H9 (cell line): Measurements from ENCODE around the gene KLRC2. TPM values are rescaled to one million over a fixed set of nuclear protein-coding genes. Genes with fewer than 3 reads are reported as not detected.

Source experiments
- DNase-seq: peaks from one replicate; pipeline ENCODE4 v3.0.0-alpha.2; 2017
- H2AFZ ChIP-seq: one replicate; pipeline ENCODE4 v1.6.1; 2013; ENCODE audit warnings: mild to moderate bottlenecking, low read length, control low read depth, moderate library complexity
- H2AK5ac ChIP-seq: 2 replicates; pipeline ENCODE4 v1.6.1; 2013; ENCODE audit warnings: low read length, control low read depth, mixed read lengths; ENCODE audit not compliant: insufficient read length
- H2BK120ac ChIP-seq: one replicate; pipeline ENCODE4 v1.6.1; 2013; ENCODE audit warnings: low read depth, mild to moderate bottlenecking, low read length, control low read depth, inconsistent platforms; ENCODE audit not compliant: poor library complexity, severe bottlenecking
- H2BK12ac ChIP-seq: 2 replicates; pipeline ENCODE4 v1.6.1; 2013; ENCODE audit warnings: low read length, control low read depth, mixed read lengths, low read depth; ENCODE audit not compliant: insufficient read length
- H2BK15ac ChIP-seq: 2 replicates; pipeline ENCODE4 v1.6.1; 2013; ENCODE audit warnings: low read depth, low read length, control low read depth
- H2BK20ac ChIP-seq: one replicate; pipeline ENCODE4 v1.6.1; 2013; ENCODE audit warnings: low read depth, mild to moderate bottlenecking, low read length, control low read depth, inconsistent platforms; ENCODE audit not compliant: poor library complexity, severe bottlenecking
- H2BK5ac ChIP-seq: 2 replicates; pipeline ENCODE4 v1.6.1; 2013; ENCODE audit warnings: low read length, control low read depth, mixed read lengths; ENCODE audit not compliant: insufficient read length
- H3K14ac ChIP-seq: 2 replicates; pipeline ENCODE4 v1.6.1; 2013; ENCODE audit warnings: low read length, control low read depth; ENCODE audit not compliant: insufficient read depth
- H3K18ac ChIP-seq: 2 replicates; pipeline ENCODE4 v1.6.1; 2013; ENCODE audit warnings: low read depth, mild to moderate bottlenecking, mixed read lengths, low read length, control low read depth; ENCODE audit not compliant: insufficient read length
- H3K23ac ChIP-seq: 2 replicates; pipeline ENCODE4 v1.6.1; 2013; ENCODE audit warnings: low read length, control low read depth, mixed read lengths, low read depth; ENCODE audit not compliant: insufficient read length
- H3K23me2 ChIP-seq: 2 replicates; pipeline ENCODE4 v1.6.1; 2013; ENCODE audit warnings: low read depth, mild to moderate bottlenecking, mixed read lengths, low read length, control low read depth; ENCODE audit not compliant: insufficient read length, poor library complexity, severe bottlenecking
- H3K27ac ChIP-seq: 2 replicates; pipeline ENCODE4 v1.5.1; 2013; ENCODE audit warnings: low read length, control low read depth, mixed read lengths, low read depth; ENCODE audit not compliant: insufficient read length
- H3K27me3 ChIP-seq: 2 replicates; pipeline ENCODE4 v1.6.1; 2013; ENCODE audit warnings: low read length, control low read depth, inconsistent platforms; ENCODE audit not compliant: insufficient read depth
- H3K4ac ChIP-seq: 2 replicates; pipeline ENCODE4 v1.6.1; 2013; ENCODE audit warnings: low read depth, mild to moderate bottlenecking, control low read depth, inconsistent platforms, low read length, moderate library complexity
- H3K4me1 ChIP-seq: 2 replicates; pipeline ENCODE4 v1.6.1; 2013; ENCODE audit warnings: low read length, control low read depth, inconsistent platforms; ENCODE audit not compliant: insufficient read depth
- H3K4me2 ChIP-seq: 2 replicates; pipeline ENCODE4 v1.6.1; 2013; ENCODE audit warnings: low read length, control low read depth, mixed read lengths; ENCODE audit not compliant: insufficient read length, insufficient read depth
- H3K56ac ChIP-seq: 2 replicates; pipeline ENCODE4 v1.6.1; 2013; ENCODE audit warnings: low read depth, mild to moderate bottlenecking, mixed read lengths, low read length, control low read depth; ENCODE audit not compliant: insufficient read length
- H3K79me1 ChIP-seq: 2 replicates; pipeline ENCODE4 v1.6.1; 2013; ENCODE audit warnings: low read depth, mild to moderate bottlenecking, moderate library complexity, low read length, control low read depth, inconsistent platforms; ENCODE audit not compliant: insufficient read depth, poor library complexity, severe bottlenecking
- H3K79me2 ChIP-seq: 2 replicates; pipeline ENCODE4 v1.6.1; 2013; ENCODE audit warnings: low read length, control low read depth, inconsistent platforms; ENCODE audit not compliant: insufficient read depth
- H3K9ac ChIP-seq: 2 replicates; pipeline ENCODE4 v1.6.1; 2013; ENCODE audit warnings: low read length, control low read depth, mixed read lengths; ENCODE audit not compliant: insufficient read length; ENCODE audit errors: extremely low read depth
- H3K9me3 ChIP-seq: one replicate; pipeline ENCODE4 v1.6.1; 2013; ENCODE audit warnings: low read depth, low read length, inconsistent platforms; ENCODE audit not compliant: control insufficient read depth
- H3T11ph ChIP-seq: one replicate; pipeline ENCODE4 v1.6.1; 2013; ENCODE audit warnings: mild to moderate bottlenecking, low read length, control low read depth, inconsistent platforms
- H4K20me1 ChIP-seq: one replicate; pipeline ENCODE4 v1.6.1; 2013; ENCODE audit not compliant: control insufficient read depth, insufficient read length, insufficient read depth
- H4K5ac ChIP-seq: 2 replicates; pipeline ENCODE4 v1.6.1; 2013; ENCODE audit warnings: low read depth, mild to moderate bottlenecking, mixed read lengths, low read length, control low read depth; ENCODE audit not compliant: insufficient read length
- H4K8ac ChIP-seq: replicated peaks from 2 replicates; pipeline ENCODE4 v1.6.1; 2013; ENCODE audit warnings: low read length, control low read depth, mixed read lengths, low read depth; ENCODE audit not compliant: insufficient read length
- H4K91ac ChIP-seq: 2 replicates; pipeline ENCODE4 v1.6.1; 2013; ENCODE audit warnings: low read depth, mild to moderate bottlenecking, moderate library complexity, mixed read lengths, low read length, control low read depth; ENCODE audit not compliant: insufficient read length
- H3K27ac Mint-ChIP-seq, 3 experiments: 2 replicates in 2 of 3; 3 replicates in 1 of 3; pipeline ENCODE4 v1.8.0; 2020 to 2021; ENCODE audit warnings: mixed read lengths in 3 of 3, mild to moderate bottlenecking in 1 of 3, moderate library complexity in 1 of 3
- H3K27me3 Mint-ChIP-seq: 2 replicates; pipeline ENCODE4 v1.8.0; 2021; ENCODE audit warnings: low read depth, mild to moderate bottlenecking, moderate library complexity, mixed read lengths
- H3K36me3 Mint-ChIP-seq, 3 experiments: 2 replicates in 2 of 3; 3 replicates in 1 of 3; pipeline ENCODE4 v1.8.0; 2020 to 2021; ENCODE audit warnings: low read depth in 3 of 3, mixed read lengths in 3 of 3; ENCODE audit not compliant: insufficient read depth in 1 of 3
- H3K4me1 Mint-ChIP-seq, 2 experiments: 2 replicates each; pipeline ENCODE4 v1.8.0; 2020; ENCODE audit warnings: mixed read lengths in 2 of 2
- H3K4me3 Mint-ChIP-seq, 2 experiments: 2 replicates in 1 of 2; 3 replicates in 1 of 2; pipeline ENCODE4 v1.8.0; 2020 to 2021; ENCODE audit warnings: mild to moderate bottlenecking in 2 of 2, mixed read lengths in 2 of 2, moderate library complexity in 1 of 2
- H3K9me3 Mint-ChIP-seq, 2 experiments: 2 replicates in 1 of 2; 3 replicates in 1 of 2; pipeline ENCODE4 v1.8.0; 2020; ENCODE audit warnings: mild to moderate bottlenecking in 2 of 2, mixed read lengths in 2 of 2, moderate library complexity in 1 of 2
- CTCF ChIP-seq: fragments of 200-600 bp; sonication (generic); conservative IDR thresholded peaks from 3 replicates; pipeline ENCODE4 v1.8.0; 2021; ENCODE audit warnings: antibody characterized with exemption, mild to moderate bottlenecking
- WGBS: extraction: QIAGEN DNeasy Blood & Tissue Kit; methylation state at CpG from one replicate; pipeline ENCODE4 v1.1.7; 2013; ENCODE audit warnings: missing lambda C conversion rate, low lambda C conversion rate, mixed read lengths; ENCODE audit not compliant: insufficient read length; ENCODE audit errors: extremely low coverage; 5-methylcytosine and 5-hydroxymethylcytosine counted together
- total RNA-seq: library from RNA; stranded (reverse); gene quantifications from 2 replicates; pipeline ENCODE4 v1.2.1, GENCODE V29; 2021

The KLRC2 gene
- total RNA-seq, 1 experiment from 2014 or later: not detected

- Mint-ChIP-seq H3K36me3 (no peaks in the 10 kb centered on the region), H3K4me1 (peaks cover 4% of the 10 kb centered on the region in 2 experiments; a peak in 3 of 4 replicates), H3K27me3 (no peaks in the 10 kb centered on the region), H3K9me3 (no peaks in the 10 kb centered on the region), H3K27ac (no peak overlapping the region), H3K4me3 (no peak overlapping the region)
- Histone ChIP-seq H2BK12ac (no peak overlapping the region), H3K79me1 (no peaks in the 10 kb centered on the region), H3K27me3 (no peaks in the 10 kb centered on the region), H3K9ac (no peak overlapping the region), H2BK20ac (no peak overlapping the region), H3K9me3 (no peaks in the 10 kb centered on the region), H4K91ac (no peak overlapping the region), H2BK120ac (no peak overlapping the region), H2AK5ac (no peak overlapping the region), H2BK5ac (no peak overlapping the region), H3K4ac (no peak overlapping the region), H3K23ac (no peak overlapping the region), H2BK15ac (no peak overlapping the region), H3K4me2 (no peak overlapping the region), H3K14ac (no peak overlapping the region), H3T11ph (no peak overlapping the region), H3K56ac (no peak overlapping the region), H3K27ac (no peak overlapping the region), H2AFZ (no peak overlapping the region), H3K79me2 (no peaks in the 10 kb centered on the region), H3K4me1 (no peaks in the 10 kb centered on the region; the same call in 1 of the 2 replicates), H3K23me2 (no peaks in the 10 kb centered on the region), H4K8ac (no peak overlapping the region), H4K20me1 (no peaks in the 10 kb centered on the region), H4K5ac (no peak overlapping the region), H3K18ac (no peak overlapping the region)
- WGBS: no CpG with 5 or more reads among the region's 3 CpGs
- no peak for DNase-seq
- no peak for TF ChIP-seq CTCF
These were observed 42.5 kb downstream of the KLRC2 start for GRCh38 chr12:10393291-10393690.
